ENCODE results near the gene PGBD4. TPM values are rescaled to one million over a fixed set of nuclear protein-coding genes. Genes with fewer than 3 reads are reported as not detected.

PGBD4 gene
- total RNA-seq, 6 experiments from 2014 or later, result 1.6 to 2.6 (median 1.9) TPM

- 0 out of 2 replicates have a peak, but pooled peaks cover 4% of the 10 kb centered on the region for H3K36me3 Mint-ChIP-seq (ENCODE audit: low read depth)
- TF ChIP-seq, protein P1, sequence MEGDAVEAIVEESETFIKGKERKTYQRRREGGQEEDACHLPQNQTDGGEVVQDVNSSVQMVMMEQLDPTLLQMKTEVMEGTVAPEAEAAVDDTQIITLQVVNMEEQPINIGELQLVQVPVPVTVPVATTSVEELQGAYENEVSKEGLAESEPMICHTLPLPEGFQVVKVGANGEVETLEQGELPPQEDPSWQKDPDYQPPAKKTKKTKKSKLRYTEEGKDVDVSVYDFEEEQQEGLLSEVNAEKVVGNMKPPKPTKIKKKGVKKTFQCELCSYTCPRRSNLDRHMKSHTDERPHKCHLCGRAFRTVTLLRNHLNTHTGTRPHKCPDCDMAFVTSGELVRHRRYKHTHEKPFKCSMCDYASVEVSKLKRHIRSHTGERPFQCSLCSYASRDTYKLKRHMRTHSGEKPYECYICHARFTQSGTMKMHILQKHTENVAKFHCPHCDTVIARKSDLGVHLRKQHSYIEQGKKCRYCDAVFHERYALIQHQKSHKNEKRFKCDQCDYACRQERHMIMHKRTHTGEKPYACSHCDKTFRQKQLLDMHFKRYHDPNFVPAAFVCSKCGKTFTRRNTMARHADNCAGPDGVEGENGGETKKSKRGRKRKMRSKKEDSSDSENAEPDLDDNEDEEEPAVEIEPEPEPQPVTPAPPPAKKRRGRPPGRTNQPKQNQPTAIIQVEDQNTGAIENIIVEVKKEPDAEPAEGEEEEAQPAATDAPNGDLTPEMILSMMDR (IDR thresholded peaks at IDR 0.05), result no peak
- H3K27ac Mint-ChIP-seq, result no peak overlapping the region
- H3K27me3 Mint-ChIP-seq (ENCODE audit: insufficient read depth), result peaks cover 1% of the 10 kb centered on the region; the same call in 1 of the 2 replicates
- peaks cover 39% of the 10 kb centered on the region for H3K4me1 Mint-ChIP-seq (ENCODE audit: low read depth)
- H3K4me3 Mint-ChIP-seq, result no peak overlapping the region
- DNase-seq, result no peak
- no peaks in the 10 kb centered on the region for H3K9me3 Mint-ChIP-seq
These were observed 22.8 kb downstream of the PGBD4 start for GRCh38 chr15:34124651-34125050.

- Mint-ChIP-seq H3K27ac (no peak overlapping the region), H3K36me3 (ENCODE audit: low read depth) (0 out of 2 replicates have a peak, but pooled peaks cover 4% of the 10 kb centered on the region), H3K27me3 (ENCODE audit: insufficient read depth) (peaks cover 1% of the 10 kb centered on the region; the same call in 1 of the 2 replicates), H3K9me3 (no peaks in the 10 kb centered on the region), H3K4me1 (ENCODE audit: low read depth) (peaks cover 29% of the 10 kb centered on the region), H3K4me3 (no peak overlapping the region)
- no peak for DNase-seq
- TF ChIP-seq, protein P1 (IDR thresholded peaks at IDR 0.05), result no peak
These were observed 24.1 kb downstream of the PGBD4 start for GRCh38 chr15:34125945-34126344.

DNA sequence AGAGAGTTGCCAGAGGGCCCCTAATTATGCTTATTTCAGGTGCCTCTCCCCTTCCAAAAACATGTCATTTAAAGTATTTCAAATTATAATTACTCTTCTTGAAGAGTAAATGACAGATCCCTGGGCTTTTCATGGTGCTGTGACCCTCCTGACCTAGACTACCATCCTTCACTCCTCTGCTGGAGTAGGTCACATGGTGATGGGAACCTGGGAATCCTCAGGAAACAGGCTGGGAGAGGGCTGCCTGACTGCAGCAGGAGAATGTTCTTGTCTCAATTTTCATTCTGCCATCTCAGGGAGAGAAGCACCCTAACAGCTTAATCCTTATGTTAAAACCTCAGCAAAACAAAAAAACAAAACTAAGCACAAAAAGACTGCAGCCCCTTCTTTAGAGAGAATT lies 24.6 kb downstream of the PGBD4 start:
- DNase-seq, result no peak
- H3K27me3 Mint-ChIP-seq (ENCODE audit: insufficient read depth), result peaks cover 1% of the 10 kb centered on the region; the same call in 1 of the 2 replicates
- 0 out of 2 replicates have a peak, but pooled peaks cover 4% of the 10 kb centered on the region for H3K36me3 Mint-ChIP-seq (ENCODE audit: low read depth)
- no peak overlapping the region for H3K4me3 Mint-ChIP-seq
- TF ChIP-seq, protein P1 (IDR thresholded peaks at IDR 0.05), result no peak
- peaks cover 28% of the 10 kb centered on the region for H3K4me1 Mint-ChIP-seq (ENCODE audit: low read depth)
- H3K9me3 Mint-ChIP-seq, result no peaks in the 10 kb centered on the region
- H3K27ac Mint-ChIP-seq, result no peak overlapping the region

DNA sequence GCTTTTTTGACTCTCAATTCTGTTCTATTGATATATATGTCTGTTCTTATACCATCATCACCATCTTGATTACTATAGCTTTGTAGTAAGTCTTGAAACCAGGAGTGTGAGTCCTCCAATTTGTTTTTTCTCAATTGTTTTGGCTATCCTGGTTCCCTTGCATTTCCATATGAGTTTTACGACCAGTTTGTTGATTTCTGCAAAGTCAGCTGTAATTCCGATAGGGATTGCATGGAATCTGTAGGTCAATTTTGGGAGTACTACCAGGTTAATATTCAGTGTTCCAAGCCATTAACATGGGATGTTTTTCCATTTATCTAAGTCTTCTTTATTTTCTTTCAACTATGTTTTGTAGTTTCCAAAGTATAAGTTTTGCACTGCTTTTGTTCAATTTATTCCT lies 27.0 kb downstream of the PGBD4 start:
- Mint-ChIP-seq H3K4me1 (ENCODE audit: low read depth) (peaks cover 6% of the 10 kb centered on the region), H3K27me3 (ENCODE audit: insufficient read depth) (no peaks in the 10 kb centered on the region), H3K27ac (no peak overlapping the region), H3K36me3 (ENCODE audit: low read depth) (no peaks in the 10 kb centered on the region), H3K4me3 (no peak overlapping the region), H3K9me3 (no peaks in the 10 kb centered on the region)
- no peak for DNase-seq
- TF ChIP-seq, protein P1 (IDR thresholded peaks at IDR 0.05), result no peak

DNA sequence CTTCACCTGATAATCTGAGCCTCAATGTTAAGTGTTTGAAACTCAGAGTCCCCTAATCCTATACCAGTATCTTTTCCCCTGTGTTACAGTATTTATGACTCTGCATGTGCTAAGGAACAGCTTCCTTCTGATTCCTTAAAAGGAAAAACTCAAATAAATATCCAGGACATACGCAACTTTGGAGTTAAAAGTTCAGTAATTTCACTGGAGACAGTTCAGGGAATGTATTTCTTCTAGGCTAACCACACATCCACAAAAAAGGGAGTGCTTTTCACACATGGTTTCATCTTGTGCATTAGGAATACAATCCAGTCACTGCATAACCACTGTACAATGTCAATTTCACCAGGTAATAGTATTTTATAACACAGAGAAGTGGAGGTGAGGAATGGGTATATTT lies 31.0 kb downstream of the PGBD4 start:
- Mint-ChIP-seq H3K36me3 (ENCODE audit: low read depth) (no peaks in the 10 kb centered on the region), H3K27me3 (ENCODE audit: insufficient read depth) (no peaks in the 10 kb centered on the region), H3K27ac (no peak overlapping the region), H3K9me3 (no peaks in the 10 kb centered on the region), H3K4me1 (ENCODE audit: low read depth) (no peaks in the 10 kb centered on the region), H3K4me3 (no peak overlapping the region)
- TF ChIP-seq, protein P1 (IDR thresholded peaks at IDR 0.05), result no peak
- no peak for DNase-seq

DNA sequence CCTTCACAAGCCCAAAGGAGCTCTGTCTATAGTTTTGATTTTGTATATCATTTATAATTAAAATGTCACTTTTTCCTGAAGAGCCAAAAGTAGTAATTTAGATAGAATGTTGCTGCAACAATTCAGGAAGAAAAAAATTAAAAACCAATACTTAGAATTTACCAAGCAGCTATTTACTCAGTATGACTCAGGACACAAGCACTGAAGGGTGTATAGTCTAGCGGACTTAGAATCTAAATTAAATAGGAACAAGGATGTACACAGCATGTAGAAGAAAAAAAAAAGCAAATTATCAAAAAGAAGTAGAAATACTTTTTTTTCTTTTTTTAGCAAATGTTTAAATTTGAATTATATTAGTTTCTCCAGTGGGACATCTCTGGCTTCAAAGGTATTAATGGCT lies 31.6 kb downstream of the PGBD4 start:
- Mint-ChIP-seq H3K4me1 (ENCODE audit: low read depth) (no peaks in the 10 kb centered on the region), H3K4me3 (no peak overlapping the region), H3K36me3 (ENCODE audit: low read depth) (no peaks in the 10 kb centered on the region), H3K27ac (no peak overlapping the region), H3K9me3 (no peaks in the 10 kb centered on the region), H3K27me3 (ENCODE audit: insufficient read depth) (no peaks in the 10 kb centered on the region)
- DNase-seq, result no peak
- TF ChIP-seq, protein P1 (IDR thresholded peaks at IDR 0.05), result no peak

Measured in HFFc6 (cell line).